Stimulated activated CD4-positive, alpha-beta T cell treated with anti-CD3 and anti-CD28 coated beads, Interleukin-12 subunit alpha, Interleukin-12 subunit beta, amount 100 ng/mL, for 24 hours (primary cell): ENCODE results near the gene RNF213.
A peak's percentile ranks its signal among the peaks of the same experiment; 100 is the strongest.
"Not testable (repeated sequence)": the region's sequence is repeated elsewhere in the genome, so short reads cannot be mapped to it uniquely, and the experiment has no call there.

Experiments
- DNase-seq, 2 experiments: peaks; one replicate each; pipeline ENCODE4 v3.0.0-alpha.2; 2020; ENCODE audit warnings: low read depth in 2 of 2

RNF213 gene

GRCh38 chr17:80252871-80253270, 7.8 kb upstream of the RNF213 start:
- peak; percentile 64 to 86 for DNase-seq

- DNase-seq = no peak
These were observed 6.8 kb upstream of the RNF213 start for GRCh38 chr17:80253631-80254395.

- DNase-seq = peak in 1 of 2 experiments; percentile 51
These were observed 6.0 kb upstream of the RNF213 start for GRCh38 chr17:80254396-80255251.

GRCh38 chr17:80256034-80256350, 4.7 kb upstream of the RNF213 start:
- DNase-seq = no peak

- DNase-seq = no peak
These were observed 2.9 kb upstream of the RNF213 start for GRCh38 chr17:80257716-80258213.

GRCh38 chr17:80258296-80258695, 2.4 kb upstream of the RNF213 start:
- not testable (repeated sequence) for DNase-seq

GRCh38 chr17:80259457-80260068, 1.1 kb upstream of the RNF213 start:
- DNase-seq = no peak

GRCh38 chr17:80260069-80260535, 550 bp upstream of the RNF213 start:
- DNase-seq = peak; percentile 55 to 62

GRCh38 chr17:80261159-80261894, 675 bp downstream of the RNF213 start:
- DNase-seq = peak in 1 of 2 experiments; percentile 43

GRCh38 chr17:80261895-80262279, 1.2 kb downstream of the RNF213 start:
- no peak for DNase-seq

- no peak for DNase-seq
These were observed 1.6 kb downstream of the RNF213 start for GRCh38 chr17:80262291-80262690.

GRCh38 chr17:80262775-80263244, 2.2 kb downstream of the RNF213 start:
- no peak for DNase-seq

- DNase-seq = peak; percentile 82 to 88
These were observed 2.9 kb downstream of the RNF213 start for GRCh38 chr17:80263253-80264204.

- DNase-seq = peak in 1 of 2 experiments; percentile 47
These were observed 3.8 kb downstream of the RNF213 start for GRCh38 chr17:80264205-80265075.

- peak; percentile 56 to 62 for DNase-seq
These were observed 4.8 kb downstream of the RNF213 start for GRCh38 chr17:80265205-80266068.

GRCh38 chr17:80267391-80267790, 6.7 kb downstream of the RNF213 start:
- DNase-seq = no peak

GRCh38 chr17:80268427-80268826, 7.8 kb downstream of the RNF213 start:
- DNase-seq = no peak

GRCh38 chr17:80269405-80269807, 8.8 kb downstream of the RNF213 start:
- no peak for DNase-seq
